ENCODE results near the gene CNNM2. TPM values are rescaled to one million over a fixed set of nuclear protein-coding genes. Genes with fewer than 3 reads are reported as not detected.

The CNNM2 gene
- total and polyA plus RNA-seq, 4 experiments from 2014 or later: 3.2 to 14.4 (median 8.2) TPM

GRCh38 chr10:103103989-103104388, 185.9 kb downstream of the CNNM2 start:
- ChIA-PET POLR2A (ENCODE audit: partially characterized antibody) (no interaction called here), CTCF (ENCODE audit: partially characterized antibody) (interaction anchor here (1.7 kb wide), 1 partner anchor 11 kb away, joined by 5 read pairs; no protein-coding TSS in a partner anchor)
- Histone ChIP-seq H3K9me3 (ENCODE audit: control insufficient read depth in 1 of 2, low read length in 2 of 2) (no peaks in the 10 kb centered on the region), H3K4me3 (ENCODE audit: low read length in 2 of 2) (no peak overlapping the region), H3K4me1 (ENCODE audit: insufficient read depth, low read length) (no peaks in the 10 kb centered on the region), H3K27me3 (ENCODE audit: insufficient read depth, low read length) (no peaks in the 10 kb centered on the region), H3K36me3 (ENCODE audit: insufficient read depth, low read length) (peaks cover 20% of the 10 kb centered on the region), H3K27ac (ENCODE audit: low read depth, low read length) (no peak overlapping the region)
- no peak for DNase-seq
- Mint-ChIP-seq H3K9me3 (no peaks in the 10 kb centered on the region), H3K4me1 (no peaks in the 10 kb centered on the region), H3K4me3 (no peak overlapping the region), H3K27me3 (no peaks in the 10 kb centered on the region), H3K27ac (peak overlapping the region in 1 of 7 donors; percentile 57), H3K36me3 (peaks cover 21 to 54% of the 10 kb centered on the region in 2 donors)
- intact Hi-C loops (cut with micrococcal nuclease): no loop called here

DNA sequence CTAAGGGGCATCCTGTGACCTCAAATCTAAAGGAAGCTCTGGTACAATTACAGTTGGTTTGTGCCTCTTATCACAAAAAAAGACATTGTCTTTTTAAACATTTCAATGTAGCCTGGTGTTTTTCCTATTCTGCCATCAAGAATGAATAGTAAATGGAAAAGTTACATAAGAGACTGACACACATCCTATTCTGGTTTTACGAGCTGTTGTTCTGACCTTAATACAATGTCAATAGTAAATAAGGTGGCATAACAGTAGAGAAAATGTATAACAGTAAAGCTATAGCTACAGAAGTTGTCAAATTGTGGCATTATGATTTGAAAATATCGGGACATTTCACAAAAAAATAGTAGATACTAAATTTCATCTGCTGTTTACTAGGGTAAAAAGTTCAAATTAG, 186.6 kb downstream of the CNNM2 start:
- Mint-ChIP-seq H3K9me3 (no peaks in the 10 kb centered on the region), H3K27ac (peak overlapping the region in 2 of 7 donors; percentile 27 to 35), H3K4me3 (no peak overlapping the region), H3K27me3 (no peaks in the 10 kb centered on the region), H3K36me3 (peaks cover 24 to 54% of the 10 kb centered on the region in 2 donors), H3K4me1 (no peaks in the 10 kb centered on the region)
- Histone ChIP-seq H3K9me3 (ENCODE audit: control insufficient read depth in 1 of 2, low read length in 2 of 2) (no peaks in the 10 kb centered on the region), H3K27me3 (ENCODE audit: insufficient read depth, low read length) (no peaks in the 10 kb centered on the region), H3K27ac (ENCODE audit: low read depth, low read length) (no peak overlapping the region), H3K4me1 (ENCODE audit: insufficient read depth, low read length) (no peaks in the 10 kb centered on the region), H3K36me3 (ENCODE audit: insufficient read depth, low read length) (peaks cover 18% of the 10 kb centered on the region), H3K4me3 (ENCODE audit: low read length in 2 of 2) (no peak overlapping the region)
- intact Hi-C loops (cut with micrococcal nuclease): no loop called here
- DNase-seq: no peak
- ChIA-PET CTCF (ENCODE audit: partially characterized antibody) (interaction anchor here (1.7 kb wide), 1 partner anchor 12 kb away, joined by 5 read pairs; no protein-coding TSS in a partner anchor), POLR2A (ENCODE audit: partially characterized antibody) (no interaction called here)

DNA sequence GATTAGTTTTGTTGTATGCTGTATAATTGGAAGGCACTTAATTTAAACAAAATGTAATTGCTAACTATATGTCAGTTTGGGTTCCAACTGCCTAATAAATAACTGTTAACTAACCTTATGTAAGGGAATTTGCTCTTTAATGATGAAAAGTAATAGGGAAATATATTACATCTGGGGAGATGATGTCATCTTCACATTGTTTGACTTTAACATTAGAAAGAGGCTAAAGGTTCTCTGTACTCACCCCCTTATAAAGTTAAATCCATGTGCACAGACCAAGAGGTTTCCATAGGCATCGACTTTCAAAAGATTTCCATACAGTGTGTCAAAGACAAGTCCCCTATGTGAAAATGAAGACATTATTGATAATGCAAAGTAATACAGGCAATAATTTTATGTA, 187.4 kb downstream of the CNNM2 start:
- no peaks in the 10 kb centered on the region for H3K27me3 Mint-ChIP-seq
- DNase-seq: no peak
- intact Hi-C loops (cut with micrococcal nuclease): no loop called here
- peaks cover 0 to under 1% (median 0%) of the 10 kb centered on the region in 4 donors for H3K4me1 Mint-ChIP-seq
- no peak overlapping the region for H3K27ac Mint-ChIP-seq
- no peak overlapping the region for H3K4me3 ChIP-seq (ENCODE audit: low read length in 2 of 2)
- no peaks in the 10 kb centered on the region for H3K27me3 ChIP-seq (ENCODE audit: insufficient read depth, low read length)
- ChIA-PET POLR2A (ENCODE audit: partially characterized antibody) (no interaction called here), CTCF (ENCODE audit: partially characterized antibody) (no interaction called here)
- peaks cover 10% of the 10 kb centered on the region for H3K36me3 ChIP-seq (ENCODE audit: insufficient read depth, low read length)
- peaks cover 22 to 48% of the 10 kb centered on the region in 2 donors for H3K36me3 Mint-ChIP-seq
- no peak overlapping the region for H3K4me3 Mint-ChIP-seq
- H3K4me1 ChIP-seq (ENCODE audit: insufficient read depth, low read length): no peaks in the 10 kb centered on the region
- H3K27ac ChIP-seq (ENCODE audit: low read depth, low read length): no peak overlapping the region
- H3K9me3 ChIP-seq (ENCODE audit: control insufficient read depth in 1 of 2, low read length in 2 of 2): no peaks in the 10 kb centered on the region
- no peaks in the 10 kb centered on the region for H3K9me3 Mint-ChIP-seq

DNA sequence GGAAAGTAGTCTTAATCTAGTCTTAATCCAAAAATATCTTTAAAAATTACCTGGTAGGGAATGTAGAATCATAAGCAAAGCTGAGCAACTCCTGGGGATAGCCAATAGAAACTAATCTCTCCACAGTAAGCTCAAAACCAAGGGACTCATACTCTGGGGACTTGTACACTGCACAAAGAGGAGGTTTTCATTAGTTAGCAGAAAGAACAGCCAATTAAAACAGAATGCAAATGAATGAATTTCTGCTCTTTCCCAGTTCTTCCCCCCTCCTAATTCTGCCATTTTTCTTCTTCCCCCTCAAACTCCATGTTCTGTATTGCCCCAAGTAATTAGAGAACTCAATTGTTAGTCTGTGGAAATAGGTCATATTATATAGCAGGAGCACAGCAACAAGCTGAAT, 188.4 kb downstream of the CNNM2 start:
- no peaks in the 10 kb centered on the region for H3K27me3 ChIP-seq (ENCODE audit: insufficient read depth, low read length)
- H3K9me3 Mint-ChIP-seq: no peaks in the 10 kb centered on the region
- H3K36me3 Mint-ChIP-seq: peaks cover 22 to 48% of the 10 kb centered on the region in 2 donors
- ChIA-PET POLR2A (ENCODE audit: partially characterized antibody) (no interaction called here), CTCF (ENCODE audit: partially characterized antibody) (no interaction called here)
- intact Hi-C loops (cut with micrococcal nuclease): no loop called here
- DNase-seq: no peak
- H3K4me1 Mint-ChIP-seq: peaks cover 0 to 4% (median 0%) of the 10 kb centered on the region in 4 donors
- H3K4me3 Mint-ChIP-seq: no peak overlapping the region
- H3K27ac Mint-ChIP-seq: peak overlapping the region in 4 of 7 donors; percentile 1 to 38 (median 20)
- H3K27me3 Mint-ChIP-seq: no peaks in the 10 kb centered on the region
- no peaks in the 10 kb centered on the region for H3K4me1 ChIP-seq (ENCODE audit: insufficient read depth, low read length)
- no peak overlapping the region for H3K27ac ChIP-seq (ENCODE audit: low read depth, low read length)
- no peaks in the 10 kb centered on the region for H3K9me3 ChIP-seq (ENCODE audit: control insufficient read depth in 1 of 2, low read length in 2 of 2)
- peaks cover 8% of the 10 kb centered on the region for H3K36me3 ChIP-seq (ENCODE audit: insufficient read depth, low read length)
- H3K4me3 ChIP-seq (ENCODE audit: low read length in 2 of 2): no peak overlapping the region

DNA sequence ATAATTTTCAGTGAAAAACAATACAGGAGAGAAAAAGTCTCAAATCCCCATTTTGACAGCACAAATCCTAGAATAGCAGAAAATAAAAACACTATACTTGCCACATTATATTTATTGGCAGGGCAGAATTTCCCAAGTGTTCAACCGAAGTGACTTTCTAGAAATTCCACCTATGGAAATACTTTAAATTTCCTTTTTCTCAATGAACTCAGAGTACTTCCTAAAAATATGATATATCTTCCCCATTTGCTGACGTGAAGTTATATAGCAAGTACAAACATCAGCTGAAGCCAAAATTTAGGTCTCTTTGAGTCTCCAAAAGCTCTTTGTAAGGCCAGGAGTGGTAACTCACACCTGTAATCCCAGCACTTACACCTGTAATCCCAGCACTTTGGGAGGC, 191.7 kb downstream of the CNNM2 start:
- no peak for DNase-seq
- no peaks in the 10 kb centered on the region for H3K27me3 ChIP-seq (ENCODE audit: insufficient read depth, low read length)
- no peak overlapping the region for H3K4me3 ChIP-seq (ENCODE audit: low read length in 2 of 2)
- intact Hi-C loops (cut with micrococcal nuclease): no loop called here
- POLR2A ChIA-PET (ENCODE audit: partially characterized antibody): interaction anchor here (1.2 kb wide), 1 partner anchor 20 kb away, joined by 3 read pairs; no protein-coding TSS in a partner anchor
- Mint-ChIP-seq H3K27me3 (no peaks in the 10 kb centered on the region), H3K27ac (peak overlapping the region in 1 of 7 donors; percentile 7), H3K4me3 (no peak overlapping the region), H3K4me1 (peaks cover 0 to 8% (median under 1%) of the 10 kb centered on the region in 4 donors), H3K36me3 (peaks cover 16 to 28% of the 10 kb centered on the region in 2 donors), H3K9me3 (no peaks in the 10 kb centered on the region)
- no peaks in the 10 kb centered on the region for H3K36me3 ChIP-seq (ENCODE audit: insufficient read depth, low read length)
- H3K27ac ChIP-seq (ENCODE audit: low read depth, low read length): no peak overlapping the region
- no peaks in the 10 kb centered on the region for H3K9me3 ChIP-seq (ENCODE audit: control insufficient read depth in 1 of 2, low read length in 2 of 2)
- H3K4me1 ChIP-seq (ENCODE audit: insufficient read depth, low read length): no peaks in the 10 kb centered on the region
- CTCF ChIA-PET (ENCODE audit: partially characterized antibody): interaction anchor here (0.6 to 1.0 kb wide), 2 partner anchors 9 to 604 kb away, joined by 3 read pairs; no protein-coding TSS in a partner anchor

DNA sequence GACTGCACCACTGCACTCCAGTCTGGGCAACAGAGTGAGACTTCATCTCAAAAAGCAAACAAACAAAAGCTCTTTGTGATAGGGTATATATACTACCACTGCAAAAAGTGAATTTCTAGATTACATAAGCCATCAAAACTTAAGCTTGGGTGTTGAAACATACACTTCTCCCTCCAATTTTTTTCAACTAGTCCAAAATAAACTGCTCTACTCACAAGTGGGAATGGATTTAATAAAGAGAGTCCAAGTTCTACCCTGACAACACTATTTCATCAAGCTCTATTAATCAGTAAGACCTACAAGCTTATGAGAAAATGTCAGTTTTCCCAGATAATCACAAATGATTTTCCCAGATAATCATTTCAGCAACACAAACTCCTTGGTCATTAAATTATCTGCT, 192.3 kb downstream of the CNNM2 start:
- intact Hi-C loops (cut with micrococcal nuclease): no loop called here
- H3K36me3 Mint-ChIP-seq: peaks cover 14 to 26% of the 10 kb centered on the region in 2 donors
- DNase-seq: no peak
- H3K4me3 Mint-ChIP-seq: no peak overlapping the region
- no peaks in the 10 kb centered on the region for H3K27me3 ChIP-seq (ENCODE audit: insufficient read depth, low read length)
- H3K9me3 Mint-ChIP-seq: no peaks in the 10 kb centered on the region
- peaks cover 0 to 8% (median 1%) of the 10 kb centered on the region in 4 donors for H3K4me1 Mint-ChIP-seq
- no peaks in the 10 kb centered on the region for H3K4me1 ChIP-seq (ENCODE audit: insufficient read depth, low read length)
- H3K27ac ChIP-seq (ENCODE audit: low read depth, low read length): no peak overlapping the region
- H3K27me3 Mint-ChIP-seq: no peaks in the 10 kb centered on the region
- no peaks in the 10 kb centered on the region for H3K36me3 ChIP-seq (ENCODE audit: insufficient read depth, low read length)
- ChIA-PET CTCF (ENCODE audit: partially characterized antibody) (interaction anchor here (0.6 to 1.0 kb wide), 2 partner anchors 8 to 603 kb away, joined by 3 read pairs; no protein-coding TSS in a partner anchor), POLR2A (ENCODE audit: partially characterized antibody) (interaction anchor here (1.2 kb wide), 1 partner anchor 20 kb away, joined by 3 read pairs; no protein-coding TSS in a partner anchor)
- H3K9me3 ChIP-seq (ENCODE audit: control insufficient read depth in 1 of 2, low read length in 2 of 2): no peaks in the 10 kb centered on the region
- no peak overlapping the region for H3K4me3 ChIP-seq (ENCODE audit: low read length in 2 of 2)
- H3K27ac Mint-ChIP-seq: no peak overlapping the region

DNA sequence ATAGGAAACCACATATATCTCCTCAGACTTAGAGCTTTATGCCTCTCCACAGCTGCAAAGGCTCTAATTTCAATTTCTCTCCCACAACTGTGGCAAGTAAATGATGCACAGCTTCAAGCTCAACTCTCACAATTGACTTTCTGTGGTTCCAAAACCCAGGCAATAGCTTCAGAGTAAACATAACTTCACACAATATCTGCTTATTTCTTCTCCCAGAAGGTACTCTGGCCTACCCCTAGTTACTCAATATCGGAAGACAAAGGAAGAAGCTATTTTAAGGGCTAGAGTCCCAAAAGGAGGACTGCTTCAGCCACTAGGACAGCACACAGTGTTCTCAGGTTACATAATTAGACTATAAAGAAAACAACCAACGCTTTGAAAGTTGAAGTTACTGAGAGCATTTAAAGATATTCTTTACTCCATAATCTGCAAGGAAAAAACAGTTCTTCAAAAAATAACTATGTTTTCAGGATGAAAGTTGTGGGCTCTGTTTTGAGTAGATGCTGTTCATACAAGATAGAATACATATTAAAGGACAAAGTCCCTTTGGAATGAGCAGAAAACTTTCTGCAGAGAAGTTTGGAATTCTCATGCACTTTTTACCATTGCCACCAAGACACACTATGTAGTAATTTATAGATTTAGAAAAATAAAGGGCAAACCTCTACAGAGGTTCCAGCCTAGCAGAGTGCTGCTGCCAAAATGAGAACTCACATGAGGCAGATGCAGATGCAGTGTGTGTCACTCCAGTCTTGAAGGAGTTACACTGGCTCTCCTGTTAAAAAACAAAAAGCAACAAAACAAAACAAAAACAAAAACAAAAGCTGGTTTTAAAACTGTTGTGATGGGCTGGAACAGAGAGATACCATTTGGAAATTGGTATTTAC, 193.2 kb downstream of the CNNM2 start:
- no peaks in the 10 kb centered on the region for H3K4me1 ChIP-seq (ENCODE audit: insufficient read depth, low read length)
- no peaks in the 10 kb centered on the region for H3K27me3 Mint-ChIP-seq
- H3K27me3 ChIP-seq (ENCODE audit: insufficient read depth, low read length): no peaks in the 10 kb centered on the region
- no peak overlapping the region for H3K27ac ChIP-seq (ENCODE audit: low read depth, low read length)
- no peaks in the 10 kb centered on the region for H3K9me3 Mint-ChIP-seq
- ChIA-PET POLR2A (ENCODE audit: partially characterized antibody) (interaction anchor here (1.2 kb wide), 1 partner anchor 21 kb away, joined by 3 read pairs; no protein-coding TSS in a partner anchor), CTCF (ENCODE audit: partially characterized antibody) (interaction anchor here (0.6 kb wide), 2 partner anchors 19 to 79 kb away, joined by 3 to 5 read pairs; no protein-coding TSS in a partner anchor)
- H3K36me3 ChIP-seq (ENCODE audit: insufficient read depth, low read length): no peaks in the 10 kb centered on the region
- DNase-seq: no peak
- H3K36me3 Mint-ChIP-seq: peaks cover 8 to 20% of the 10 kb centered on the region in 2 donors
- H3K4me3 Mint-ChIP-seq: no peak overlapping the region
- H3K4me1 Mint-ChIP-seq: peaks cover 0 to 8% (median 1%) of the 10 kb centered on the region in 4 donors
- H3K9me3 ChIP-seq (ENCODE audit: control insufficient read depth in 1 of 2, low read length in 2 of 2): no peaks in the 10 kb centered on the region
- intact Hi-C loops (cut with micrococcal nuclease): no loop called here
- H3K4me3 ChIP-seq (ENCODE audit: low read length in 2 of 2): no peak overlapping the region
- H3K27ac Mint-ChIP-seq: peak overlapping the region in 2 of 7 donors; percentile 0 to 19

Data from CD4-positive, alpha-beta memory T cell (primary cell).